ENCODE results near the gene PTPRK.

GRCh38 chr6:127992144-127992543 lies 528.3 kb downstream of the PTPRK start:
- TF ChIP-seq EP300 (IDR thresholded peaks at IDR 0.05; ENCODE audit: borderline replicate concordance in 1 of 2, low read depth in 2 of 2, low read length in 2 of 2) (no peak), CTCF (IDR thresholded peaks at IDR 0.05; ENCODE audit: control extremely low read depth in 1 of 3, insufficient read depth in 1 of 3, low read depth in 1 of 3, low read length in 3 of 3) (no peak), CREB1 (IDR thresholded peaks at IDR 0.05) (no peak), POLR2A (IDR thresholded peaks at IDR 0.05; ENCODE audit: control extremely low read depth in 1 of 2, low read depth in 2 of 2, low read length in 2 of 2) (no peak), BACH1 (IDR thresholded peaks at IDR 0.05; ENCODE audit: low read length) (no peak), RAD21 (IDR thresholded peaks at IDR 0.05 in 1 of 2, conservative IDR thresholded peaks at IDR 0.05 in 1 of 2; ENCODE audit: low read depth in 2 of 2, low read length in 2 of 2) (no peak), CBX5 (IDR thresholded peaks at IDR 0.05; ENCODE audit: low read depth, low read length) (no peak), SIN3A (conservative IDR thresholded peaks at IDR 0.05 in 1 of 2, IDR thresholded peaks at IDR 0.05 in 1 of 2; ENCODE audit: low read depth in 1 of 2, low read length in 2 of 2) (no peak), CHD2 (IDR thresholded peaks at IDR 0.05; ENCODE audit: low read length) (no peak), ASH2L (IDR thresholded peaks at IDR 0.05; ENCODE audit: low read length) (no peak), E2F6 (IDR thresholded peaks at IDR 0.05) (no peak), EZH2 (IDR thresholded peaks at IDR 0.05; ENCODE audit: low read depth, low read length, severe bottlenecking) (no peak)
